GM10847 (cell line): Measurements from ENCODE around the gene ANGPTL3.

Source experiments
- POLR2A ChIP-seq: IDR thresholded peaks from 2 replicates; pipeline ENCODE4 v1.6.1; 2011; ENCODE audit not compliant: insufficient read length; ENCODE audit errors: extremely low read depth

The ANGPTL3 gene

GRCh38 chr1:62597281-62597680 is at the start of gene ANGPTL3:
Gene ANGPTL3, plus strand, starts transcription at chr1:62597520. Its CDS starts 47 bp downstream, at chr1:62597567.
- TF ChIP-seq POLR2A, result no peak

GRCh38 chr1:62561306-62561705 is 36.0 kb upstream of the ANGPTL3 start:
- TF ChIP-seq POLR2A, result no peak

GRCh38 chr1:62572476-62572875 is 24.8 kb upstream of the ANGPTL3 start:
- TF ChIP-seq POLR2A, result no peak

- TF ChIP-seq POLR2A, result no peak
Observed at GRCh38 chr1:62573675-62574074, 23.6 kb upstream of the ANGPTL3 start.

GRCh38 chr1:62585469-62586155 is 11.7 kb upstream of the ANGPTL3 start:
- TF ChIP-seq POLR2A, result no peak

GRCh38 chr1:62588000-62588399 is 9.3 kb upstream of the ANGPTL3 start:
- no peak for TF ChIP-seq POLR2A

GRCh38 chr1:62589321-62589720 is 8.0 kb upstream of the ANGPTL3 start:
- TF ChIP-seq POLR2A, result no peak

GRCh38 chr1:62590255-62590969 is 6.9 kb upstream of the ANGPTL3 start:
- no peak for TF ChIP-seq POLR2A

- no peak for TF ChIP-seq POLR2A
Observed at GRCh38 chr1:62590970-62591368, 6.4 kb upstream of the ANGPTL3 start.

GRCh38 chr1:62593825-62594394 is 3.4 kb upstream of the ANGPTL3 start:
- TF ChIP-seq POLR2A, result no peak

GRCh38 chr1:62595647-62596046 is 1.7 kb upstream of the ANGPTL3 start:
- TF ChIP-seq POLR2A, result no peak

GRCh38 chr1:62599044-62599443 is 1.7 kb downstream of the ANGPTL3 start:
- TF ChIP-seq POLR2A, result no peak

GRCh38 chr1:62601457-62601856 is 4.1 kb downstream of the ANGPTL3 start:
- TF ChIP-seq POLR2A, result no peak

- no peak for TF ChIP-seq POLR2A
Observed at GRCh38 chr1:62608905-62609304, 11.6 kb downstream of the ANGPTL3 start.

GRCh38 chr1:62612770-62613169 is 15.4 kb downstream of the ANGPTL3 start:
- no peak for TF ChIP-seq POLR2A

GRCh38 chr1:62613325-62613727 is 16.0 kb downstream of the ANGPTL3 start:
- no peak for TF ChIP-seq POLR2A

- no peak for TF ChIP-seq POLR2A
Observed at GRCh38 chr1:62613890-62614289, 16.6 kb downstream of the ANGPTL3 start.

- no peak for TF ChIP-seq POLR2A
Observed at GRCh38 chr1:62621907-62622306, 24.6 kb downstream of the ANGPTL3 start.
